Smooth muscle cell (in vitro differentiated cells): Measurements from ENCODE around the gene AGBL1. TPM values are rescaled to one million over a fixed set of nuclear protein-coding genes. Genes with fewer than 3 reads are reported as not detected.
A peak's percentile ranks its signal among the peaks of the same experiment; 100 is the strongest.

Experiments
- DNase-seq: peaks from one replicate; lab custom pipeline; 2025; ENCODE audit not compliant: unreplicated experiment; lab: John Stamatoyannopoulos, UW
- H2AFZ ChIP-seq: fragments of 200-600 bp; sonication (generic); 2 replicates; pipeline ENCODE4 v1.6.0; 2016; ENCODE audit warnings: antibody characterized with exemption, low read depth, mild to moderate bottlenecking
- H3F3A ChIP-seq: fragments of 200-600 bp; sonication (generic); 2 replicates; pipeline ENCODE4 v1.6.0; 2017; ENCODE audit warnings: antibody characterized with exemption, low read depth
- H3K27ac ChIP-seq: fragments of 200-600 bp; sonication (generic); 2 replicates; pipeline ENCODE4 v1.5.1; 2016; ENCODE audit warnings: low read depth, mild to moderate bottlenecking
- H3K27me3 ChIP-seq: fragments of 200-600 bp; sonication (generic); 2 replicates; pipeline ENCODE4 v1.6.1; 2016; ENCODE audit warnings: low read depth, mild to moderate bottlenecking
- H3K36me3 ChIP-seq: fragments of 200-600 bp; sonication (generic); 2 replicates; pipeline ENCODE4 v1.5.1; 2016; ENCODE audit warnings: low read depth
- H3K4me1 ChIP-seq: fragments of 200-600 bp; sonication (generic); 2 replicates; pipeline ENCODE4 v1.5.1; 2016; ENCODE audit warnings: low read depth
- H3K4me2 ChIP-seq: fragments of 200-600 bp; sonication (generic); 2 replicates; pipeline ENCODE4 v1.6.0; 2016; ENCODE audit warnings: mild to moderate bottlenecking
- H3K4me3 ChIP-seq: fragments of 200-600 bp; sonication (generic); 2 replicates; pipeline ENCODE4 v1.5.1; 2016; ENCODE audit warnings: mild to moderate bottlenecking
- H3K79me2 ChIP-seq: fragments of 200-600 bp; sonication (generic); 2 replicates; pipeline ENCODE4 v1.6.0; 2016; ENCODE audit warnings: low read depth, mild to moderate bottlenecking
- H3K9ac ChIP-seq: fragments of 200-600 bp; sonication (generic); 2 replicates; pipeline ENCODE4 v1.6.0; 2016; ENCODE audit warnings: low read depth
- H3K9me3 ChIP-seq: fragments of 200-600 bp; sonication (generic); replicated peaks from 2 replicates; pipeline ENCODE4 v1.5.1; 2016; ENCODE audit warnings: low read depth
- H4K20me1 ChIP-seq: fragments of 200-600 bp; sonication (generic); 2 replicates; pipeline ENCODE4 v1.6.0; 2016; ENCODE audit warnings: low read depth
- WGBS: methylation state at CpG from one replicate; pipeline ENCODE4 v1.1.7; 2016; ENCODE audit warnings: low lambda C conversion rate; 5-methylcytosine and 5-hydroxymethylcytosine counted together
- polyA plus RNA-seq: library from polyadenylated mRNA; unstranded; fragments of >200 nt; fragmentation: Nextera tagmentation; extraction: Ambion mirVana; gene quantifications from 2 replicates; pipeline ENCODE4 v1.2.1, GENCODE V29; 2016
- total RNA-seq: library from RNA; depleted of rRNA; stranded (reverse); fragments of >200 nt; gene quantifications from 2 replicates; pipeline ENCODE4 v1.2.3, GENCODE V29; 2014
- TF ChIP-seq, protein P1 (sequence below): fragments of 200-600 bp; sonication (generic); IDR thresholded peaks from 2 replicates; pipeline ENCODE4 v1.5.1; 2017; ENCODE audit warnings: borderline replicate concordance, mild to moderate bottlenecking, antibody characterized with exemption; ENCODE audit not compliant: insufficient read depth, poor library complexity, severe bottlenecking

Gene AGBL1
- total and polyA plus RNA-seq, 2 experiments from 2014 or later, result not detected

- TF ChIP-seq, protein P1, sequence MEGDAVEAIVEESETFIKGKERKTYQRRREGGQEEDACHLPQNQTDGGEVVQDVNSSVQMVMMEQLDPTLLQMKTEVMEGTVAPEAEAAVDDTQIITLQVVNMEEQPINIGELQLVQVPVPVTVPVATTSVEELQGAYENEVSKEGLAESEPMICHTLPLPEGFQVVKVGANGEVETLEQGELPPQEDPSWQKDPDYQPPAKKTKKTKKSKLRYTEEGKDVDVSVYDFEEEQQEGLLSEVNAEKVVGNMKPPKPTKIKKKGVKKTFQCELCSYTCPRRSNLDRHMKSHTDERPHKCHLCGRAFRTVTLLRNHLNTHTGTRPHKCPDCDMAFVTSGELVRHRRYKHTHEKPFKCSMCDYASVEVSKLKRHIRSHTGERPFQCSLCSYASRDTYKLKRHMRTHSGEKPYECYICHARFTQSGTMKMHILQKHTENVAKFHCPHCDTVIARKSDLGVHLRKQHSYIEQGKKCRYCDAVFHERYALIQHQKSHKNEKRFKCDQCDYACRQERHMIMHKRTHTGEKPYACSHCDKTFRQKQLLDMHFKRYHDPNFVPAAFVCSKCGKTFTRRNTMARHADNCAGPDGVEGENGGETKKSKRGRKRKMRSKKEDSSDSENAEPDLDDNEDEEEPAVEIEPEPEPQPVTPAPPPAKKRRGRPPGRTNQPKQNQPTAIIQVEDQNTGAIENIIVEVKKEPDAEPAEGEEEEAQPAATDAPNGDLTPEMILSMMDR, result no peak
- Histone ChIP-seq H2AFZ (no peak overlapping the region), H3K4me2 (no peak overlapping the region), H3K4me1 (no peaks in the 10 kb centered on the region), H4K20me1 (no peaks in the 10 kb centered on the region), H3K27ac (no peak overlapping the region), H3K27me3 (no peaks in the 10 kb centered on the region), H3F3A (no peaks in the 10 kb centered on the region), H3K79me2 (no peaks in the 10 kb centered on the region), H3K9me3 (no peaks in the 10 kb centered on the region), H3K4me3 (no peak overlapping the region), H3K9ac (no peak overlapping the region), H3K36me3 (no peaks in the 10 kb centered on the region)
- DNase-seq, result no peak
- WGBS, result 73% methylated on average over 3 of the region's 3 CpGs
These were observed 675.2 kb downstream of the AGBL1 start for GRCh38 chr15:86754846-86755245.

DNA sequence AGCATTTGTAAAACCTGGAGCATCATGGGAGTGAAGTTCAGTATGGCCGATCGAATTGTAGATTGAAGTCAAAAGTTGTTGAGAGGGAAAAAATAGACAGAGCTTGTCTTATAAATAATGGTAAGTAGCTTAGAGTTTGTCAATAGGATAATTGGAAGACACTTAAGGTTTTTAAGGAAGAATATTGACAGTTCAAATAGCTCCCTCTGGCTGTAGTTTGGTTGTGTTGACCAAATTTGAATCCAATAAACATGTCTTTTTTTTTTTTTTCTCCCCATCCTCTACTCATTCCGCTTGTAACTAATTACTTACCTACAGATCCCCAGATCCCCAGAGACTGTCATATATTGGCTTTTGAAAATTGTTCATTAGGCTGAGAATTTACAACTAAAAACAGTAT is 677.0 kb downstream of the AGBL1 start:
- Histone ChIP-seq H3K9me3 (no peaks in the 10 kb centered on the region), H3K36me3 (no peaks in the 10 kb centered on the region), H3K79me2 (no peaks in the 10 kb centered on the region), H3F3A (no peaks in the 10 kb centered on the region), H3K27ac (no peak overlapping the region), H3K4me3 (no peak overlapping the region), H3K4me1 (no peaks in the 10 kb centered on the region), H3K9ac (no peak overlapping the region), H4K20me1 (no peaks in the 10 kb centered on the region), H3K27me3 (no peaks in the 10 kb centered on the region), H2AFZ (no peak overlapping the region), H3K4me2 (no peak overlapping the region)
- WGBS, result 97% methylated on average over 3 of the region's 3 CpGs
- no peak for DNase-seq
- TF ChIP-seq, protein P1, result peak; percentile 35

DNA sequence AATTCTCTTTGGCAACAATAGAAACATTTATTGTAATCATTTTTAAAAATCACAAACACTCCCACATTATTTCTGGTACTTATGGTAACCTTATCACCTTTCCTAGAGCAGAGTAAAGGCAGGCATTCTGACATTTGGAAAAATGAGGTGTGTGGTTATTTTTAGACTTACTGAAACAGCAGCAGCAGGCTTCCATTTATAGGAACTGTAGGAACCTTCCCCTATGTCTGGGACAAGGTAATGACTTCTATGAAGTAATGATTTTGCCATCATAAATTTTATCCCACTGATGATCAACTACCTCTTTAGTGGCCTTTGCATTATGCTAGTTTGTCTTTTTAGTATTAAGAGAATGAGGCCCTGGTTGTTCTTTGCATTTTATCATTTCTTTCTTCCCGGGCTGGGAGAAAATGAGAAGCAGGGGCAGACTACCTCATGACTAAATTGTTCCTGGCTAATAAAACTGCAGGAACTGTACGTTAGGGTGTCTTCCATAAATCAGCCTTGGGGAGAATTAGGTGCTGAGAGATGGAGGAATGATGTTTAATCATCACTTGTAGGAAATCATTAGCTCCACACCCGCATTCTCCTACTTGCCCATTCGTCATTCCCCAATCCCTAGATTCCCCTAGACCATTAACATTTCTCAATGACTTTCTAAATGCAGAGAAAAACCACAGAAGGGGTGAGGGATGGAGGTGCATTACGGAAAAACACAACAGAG is 680.3 kb downstream of the AGBL1 start:
- no peak overlapping the region for H3K4me3 ChIP-seq
- no peaks in the 10 kb centered on the region for H3K27me3 ChIP-seq
- 33% methylated on average over 5 of the region's 5 CpGs for WGBS
- H3K4me2 ChIP-seq, result no peak overlapping the region
- no peaks in the 10 kb centered on the region for H3K79me2 ChIP-seq
- no peaks in the 10 kb centered on the region for H3F3A ChIP-seq
- no peaks in the 10 kb centered on the region for H3K9me3 ChIP-seq
- H3K27ac ChIP-seq, result no peak overlapping the region
- no peaks in the 10 kb centered on the region for H3K36me3 ChIP-seq
- no peaks in the 10 kb centered on the region for H4K20me1 ChIP-seq
- no peak overlapping the region for H2AFZ ChIP-seq
- no peaks in the 10 kb centered on the region for H3K4me1 ChIP-seq
- TF ChIP-seq, protein P1, result no peak
- no peak for DNase-seq
- no peak overlapping the region for H3K9ac ChIP-seq

DNA sequence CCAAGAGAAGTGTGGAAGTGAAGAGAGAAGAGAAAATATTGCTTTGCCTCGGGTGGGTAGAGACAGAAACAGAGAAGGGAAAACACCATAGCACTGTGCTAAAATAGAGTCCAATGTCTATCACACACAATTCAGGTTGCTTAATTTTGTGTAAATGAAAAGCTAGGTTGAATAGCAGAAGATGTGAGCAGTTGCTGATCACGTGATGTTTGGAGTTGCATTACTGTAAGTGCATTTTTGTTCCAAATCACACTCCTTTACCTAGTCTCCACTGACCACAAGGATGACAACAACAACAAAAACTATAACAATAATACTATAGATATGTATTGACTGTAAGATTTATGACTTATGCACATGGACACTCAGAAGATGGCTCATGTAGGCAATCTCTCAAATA is 683.2 kb downstream of the AGBL1 start:
- no peaks in the 10 kb centered on the region for H3K79me2 ChIP-seq
- no peaks in the 10 kb centered on the region for H3K36me3 ChIP-seq
- H3K4me3 ChIP-seq, result no peak overlapping the region
- TF ChIP-seq, protein P1, result no peak
- 91% methylated on average over 2 of the region's 2 CpGs for WGBS
- H3K9me3 ChIP-seq, result no peaks in the 10 kb centered on the region
- H4K20me1 ChIP-seq, result no peaks in the 10 kb centered on the region
- H3K4me1 ChIP-seq, result no peaks in the 10 kb centered on the region
- no peak overlapping the region for H2AFZ ChIP-seq
- no peak overlapping the region for H3K27ac ChIP-seq
- no peaks in the 10 kb centered on the region for H3K27me3 ChIP-seq
- no peak for DNase-seq
- no peak overlapping the region for H3K4me2 ChIP-seq
- no peak overlapping the region for H3K9ac ChIP-seq
- H3F3A ChIP-seq, result no peaks in the 10 kb centered on the region
